ENCODE data around the gene MFNG.
A peak's percentile ranks its signal among the peaks of the same experiment; 100 is the strongest.
"Not testable (repeated sequence)": the region's sequence is repeated elsewhere in the genome, so short reads cannot be mapped to it uniquely, and the experiment has no call there.

Gene MFNG

DNA sequence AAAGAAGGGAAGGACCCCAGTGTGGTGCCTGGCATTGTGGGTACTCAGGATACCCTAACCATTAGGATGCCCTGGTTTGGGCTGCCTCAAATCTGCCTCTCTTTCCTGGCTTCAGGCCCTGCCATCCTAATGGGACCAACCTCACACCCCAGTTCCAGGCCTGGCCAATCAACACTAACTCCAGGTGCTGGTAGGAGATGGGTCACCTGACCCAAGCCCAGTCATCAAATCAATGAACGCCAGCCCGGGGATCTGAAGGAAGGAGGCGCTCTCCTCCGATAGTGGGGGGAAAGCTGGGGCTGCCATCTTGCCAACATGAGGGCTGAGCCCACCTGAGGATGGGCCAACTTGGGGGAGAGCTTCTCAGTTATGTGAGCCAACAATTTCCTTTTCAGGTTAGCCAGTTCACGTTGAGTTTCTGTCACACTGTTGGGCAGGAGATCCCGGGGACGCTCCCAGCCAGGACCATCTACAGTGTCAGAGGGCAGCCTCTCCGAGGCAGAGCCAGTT lies 12.7 kb downstream of the MFNG start:
- DNase-seq (ENCODE audit: low read depth in 2 of 2), result no peak

DNA sequence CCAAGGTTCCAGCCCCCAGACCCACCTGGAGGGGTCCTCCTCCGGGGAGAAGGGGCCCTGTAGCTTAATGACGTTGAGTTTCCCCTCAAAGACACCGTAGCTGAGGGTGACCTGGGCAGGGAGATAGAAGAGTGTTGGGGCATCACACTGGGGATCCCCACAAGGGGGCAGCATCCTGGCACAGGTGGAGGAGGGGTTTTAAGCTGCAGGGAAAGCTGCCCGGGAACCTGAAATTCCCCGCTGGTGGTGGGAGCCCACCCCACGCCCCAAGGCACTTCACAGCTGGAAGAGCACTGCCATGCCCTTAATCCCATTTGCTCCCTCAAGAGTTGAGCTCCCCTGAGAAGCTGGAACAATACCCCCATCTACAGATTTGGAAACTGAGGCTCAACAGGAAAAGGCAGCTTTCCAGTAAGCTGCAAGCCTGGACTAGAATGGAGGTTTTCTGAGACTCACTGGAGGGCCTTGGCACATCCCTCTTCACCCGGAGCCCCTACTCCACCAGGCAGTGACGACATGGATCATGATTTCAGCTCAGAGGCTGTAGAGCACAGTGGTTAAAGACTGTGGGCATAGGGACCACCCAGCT lies 13.7 kb downstream of the MFNG start:
- DNase-seq (ENCODE audit: low read depth in 2 of 2), result peak in 1 of 2 donors; percentile 34

DNA sequence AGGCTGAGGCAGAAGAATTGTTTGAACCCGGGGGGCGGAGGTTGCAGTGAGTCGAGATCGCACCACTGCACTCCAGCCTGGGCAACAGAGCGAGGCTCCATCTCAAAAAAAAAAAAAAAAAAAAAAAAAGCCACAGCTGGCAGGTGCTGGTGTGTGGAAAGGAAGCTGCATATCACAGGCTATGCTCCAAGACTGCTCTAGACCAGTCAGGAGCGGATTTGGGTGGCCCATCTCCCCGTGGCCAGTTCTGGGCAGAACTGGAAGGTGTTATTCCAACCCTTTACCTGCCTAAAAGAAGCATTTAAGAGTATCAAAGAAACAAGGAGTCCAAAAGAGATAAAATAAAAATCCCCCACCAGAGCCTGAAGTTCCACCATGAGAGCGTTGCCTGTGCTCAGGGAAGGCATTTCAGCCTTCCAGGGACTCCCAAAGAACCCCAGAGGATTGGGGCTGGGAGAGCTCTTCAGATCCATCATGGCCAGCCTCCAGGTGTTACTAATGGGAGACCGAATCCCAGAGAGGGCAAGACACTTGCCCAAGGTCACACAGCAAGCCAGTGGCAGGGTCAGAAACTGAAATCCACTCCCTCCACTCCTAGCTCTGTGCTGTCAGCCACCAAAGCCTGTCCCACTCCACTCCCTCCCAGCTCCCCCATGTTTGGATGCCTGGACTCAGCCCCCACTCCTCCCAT lies 14.3 kb downstream of the MFNG start:
- no peak for DNase-seq (ENCODE audit: low read depth in 2 of 2)

DNA sequence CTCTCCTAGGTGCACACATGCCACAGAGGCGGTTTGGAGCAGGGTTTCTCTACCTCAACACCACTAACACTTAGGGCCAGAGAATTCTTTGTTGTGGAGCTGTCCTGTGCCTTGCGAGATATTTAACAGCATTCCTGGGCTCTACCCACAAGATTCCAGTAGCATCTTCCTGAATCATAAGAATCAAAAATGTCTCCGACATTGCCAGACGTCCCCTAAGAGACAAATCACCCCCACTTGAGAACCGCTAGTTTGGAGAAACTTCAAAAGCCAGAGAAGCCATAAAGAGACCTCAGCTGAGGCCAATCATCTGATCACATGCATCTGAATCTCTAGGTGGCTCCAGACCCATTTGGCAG lies 16.1 kb downstream of the MFNG start:
- DNase-seq (ENCODE audit: low read depth in 2 of 2), result no peak

DNA sequence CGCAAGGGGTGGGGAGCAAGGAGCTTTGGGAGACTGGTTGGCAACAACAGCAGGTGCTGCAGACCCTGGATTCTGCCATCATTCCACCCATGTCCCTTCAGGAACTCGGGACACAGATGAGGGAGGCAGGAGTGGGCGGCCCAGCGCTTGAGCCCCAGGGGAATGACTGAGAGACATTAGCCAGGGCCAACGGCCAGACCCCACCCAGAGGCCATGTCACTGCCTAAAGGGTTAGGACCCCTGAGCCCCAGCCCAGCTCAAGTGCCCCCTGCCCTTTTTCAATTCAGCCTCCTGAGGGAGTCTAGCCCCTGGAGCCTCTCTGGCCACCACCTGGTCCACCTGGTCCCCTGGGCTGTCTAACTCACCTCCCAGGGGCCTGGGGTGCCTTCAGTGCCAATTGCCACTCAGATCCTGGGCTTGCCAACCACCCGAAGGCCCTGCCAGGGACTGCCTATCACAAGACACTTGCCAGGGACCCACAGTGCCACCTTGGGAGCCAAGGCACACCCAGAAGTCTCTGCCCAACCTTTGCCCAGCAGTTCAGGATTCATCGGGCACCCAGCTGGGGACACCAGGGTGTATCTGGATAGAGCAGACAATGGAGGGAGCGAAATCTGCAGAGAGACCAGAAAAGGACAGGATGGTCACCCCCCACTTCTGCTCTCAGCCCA lies 16.6 kb downstream of the MFNG start:
- no peak for DNase-seq (ENCODE audit: low read depth in 2 of 2)

DNA sequence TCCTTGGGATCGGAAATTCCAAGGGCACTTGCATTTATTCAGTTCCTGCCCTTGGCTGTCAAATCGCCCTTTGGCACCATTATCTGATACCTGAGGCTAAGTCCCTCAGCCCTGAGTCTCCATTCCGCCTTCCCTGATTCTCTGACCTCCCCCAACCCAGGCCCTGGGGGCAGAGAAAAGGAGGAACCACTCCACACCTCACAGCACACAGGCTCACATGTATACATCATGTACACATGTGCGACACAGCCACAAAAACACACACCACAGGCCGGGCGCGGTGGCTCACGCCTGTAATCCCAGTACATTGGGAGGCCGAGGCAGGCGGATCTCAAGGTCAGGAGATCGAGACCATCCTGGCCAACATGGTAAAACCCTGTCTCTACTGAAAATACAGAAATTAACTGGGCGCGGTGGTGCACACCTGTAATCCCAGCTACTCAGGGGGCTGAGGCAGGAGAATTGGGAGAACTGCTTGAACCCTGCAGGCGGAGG lies 17.9 kb downstream of the MFNG start:
- not testable (repeated sequence) for DNase-seq (ENCODE audit: low read depth in 2 of 2)

DNA sequence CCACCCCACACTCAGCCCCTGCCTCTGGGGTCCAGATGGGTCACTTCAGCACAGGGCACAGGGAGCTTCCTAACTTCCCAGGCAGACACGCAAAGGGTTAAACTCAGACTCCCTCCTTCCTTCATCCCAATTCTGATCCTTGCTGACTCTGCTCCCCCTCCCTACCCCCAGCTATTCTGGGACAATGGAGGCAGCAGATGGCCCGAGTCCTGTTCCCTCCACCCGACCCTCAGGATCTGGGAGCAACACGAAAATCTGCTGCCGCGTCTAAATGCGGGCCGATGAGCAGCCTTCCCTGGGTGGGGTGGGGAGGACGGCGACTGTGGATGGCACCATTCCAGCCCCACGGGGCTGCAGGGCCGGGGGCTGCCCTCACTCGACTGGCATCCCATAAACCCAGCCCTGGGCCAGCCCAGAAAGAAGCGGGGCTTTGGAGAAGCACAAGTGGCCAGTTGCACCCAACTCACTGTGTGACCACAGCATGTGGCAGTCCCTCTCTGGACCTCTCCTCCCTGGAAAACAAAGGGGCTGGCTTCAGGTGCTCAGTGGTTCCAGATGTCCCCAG lies 18.7 kb downstream of the MFNG start:
- no peak for DNase-seq (ENCODE audit: low read depth in 2 of 2)

DNA sequence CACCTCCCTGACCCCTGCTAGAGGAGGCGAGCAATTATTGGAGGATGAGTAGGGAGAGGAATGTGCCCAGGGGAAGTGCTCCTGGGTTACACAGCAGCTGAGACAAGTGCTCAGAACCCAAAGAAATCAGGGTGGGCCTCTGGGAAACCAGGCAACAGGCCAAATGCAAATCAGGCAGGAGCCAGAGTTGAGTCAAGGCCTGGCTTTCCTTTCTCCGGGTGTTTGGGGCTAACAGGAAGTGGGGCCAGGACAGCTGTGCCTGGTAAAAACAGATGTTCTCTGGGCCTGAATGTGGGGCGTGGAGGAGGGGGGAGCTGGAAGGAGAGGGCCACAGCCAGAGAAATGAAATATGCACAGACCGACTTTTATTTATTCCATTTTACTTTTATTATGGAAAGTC lies 22.0 kb downstream of the MFNG start:
- DNase-seq (ENCODE audit: low read depth in 2 of 2), result no peak

DNA sequence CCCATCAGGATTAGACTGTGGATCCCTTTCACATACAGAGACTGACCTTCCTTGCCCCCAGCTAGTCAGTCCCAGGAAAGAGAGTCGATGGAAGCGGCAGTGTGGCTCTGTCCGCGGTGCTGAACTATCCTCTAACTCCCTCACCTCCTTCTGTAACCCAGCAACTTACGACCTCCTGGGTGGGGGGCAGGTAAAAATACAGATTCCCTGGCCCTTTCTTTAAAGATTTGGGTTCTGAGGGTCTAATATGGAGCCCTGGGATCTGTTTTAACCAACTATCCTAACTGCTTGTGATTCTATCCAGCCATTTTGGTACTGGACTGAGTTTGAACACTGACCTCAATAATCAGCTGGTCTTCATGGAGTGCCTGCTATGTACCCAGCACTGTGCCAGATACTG lies 23.2 kb downstream of the MFNG start:
- no peak for DNase-seq (ENCODE audit: low read depth in 2 of 2)

DNA sequence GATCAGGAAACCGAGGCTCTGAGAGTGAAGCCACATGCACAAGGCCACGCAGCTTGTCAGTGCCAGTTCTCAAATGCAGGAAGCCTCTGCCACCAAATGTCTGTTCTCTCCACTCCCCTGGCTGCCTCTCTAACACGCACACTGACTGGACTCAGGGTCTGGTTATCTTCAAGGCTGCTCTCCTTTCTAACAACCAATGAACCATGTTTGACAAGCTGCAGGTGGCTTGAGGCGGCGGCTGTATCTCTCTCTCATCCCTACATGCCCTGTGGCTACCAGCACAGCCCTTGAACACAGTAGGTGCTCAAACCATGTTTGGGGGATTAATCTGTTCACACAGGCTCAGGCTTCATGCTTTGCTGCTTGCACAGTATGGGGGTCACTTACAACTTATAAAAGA lies 23.7 kb downstream of the MFNG start:
- no peak for DNase-seq (ENCODE audit: low read depth in 2 of 2)

DNA sequence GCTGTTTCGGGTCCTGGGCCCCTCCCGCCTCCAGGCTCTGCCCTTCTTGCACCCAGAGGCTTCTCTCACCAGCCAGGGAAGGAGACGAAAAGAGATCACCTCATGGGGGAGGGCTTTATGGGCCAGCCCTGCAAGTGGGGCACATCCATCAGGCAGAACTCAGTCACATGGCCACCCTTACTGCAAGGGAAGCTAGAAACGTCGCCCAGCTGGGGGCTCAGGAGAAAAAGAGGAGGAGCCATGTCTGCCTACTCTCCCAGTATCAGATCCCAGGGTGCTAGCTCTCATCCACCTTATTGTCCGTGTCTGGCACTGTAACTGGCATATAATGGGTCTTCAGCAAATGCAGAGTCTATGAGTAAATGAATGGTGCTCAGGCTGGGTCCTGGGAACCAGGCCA lies 24.2 kb downstream of the MFNG start:
- DNase-seq (ENCODE audit: low read depth in 2 of 2), result no peak

DNA sequence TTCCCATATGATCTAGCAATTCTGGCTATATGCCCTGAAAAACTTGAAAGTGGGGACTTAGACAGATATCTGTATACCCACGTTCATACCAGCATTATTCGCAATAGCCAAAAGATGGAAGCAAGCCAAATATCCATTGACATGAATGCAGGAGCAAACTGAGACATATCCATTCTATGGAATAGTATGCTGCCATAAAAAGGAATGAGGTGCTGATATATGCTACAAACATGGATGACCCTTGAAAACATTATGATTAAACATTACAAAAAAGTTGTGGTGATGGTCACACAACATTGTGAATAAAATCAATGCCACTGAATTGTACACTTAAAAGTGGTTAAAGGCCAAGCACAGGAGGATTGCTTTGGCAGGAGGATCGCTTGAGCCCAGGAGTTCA lies 25.5 kb downstream of the MFNG start:
- no peak for DNase-seq (ENCODE audit: low read depth in 2 of 2)

DNA sequence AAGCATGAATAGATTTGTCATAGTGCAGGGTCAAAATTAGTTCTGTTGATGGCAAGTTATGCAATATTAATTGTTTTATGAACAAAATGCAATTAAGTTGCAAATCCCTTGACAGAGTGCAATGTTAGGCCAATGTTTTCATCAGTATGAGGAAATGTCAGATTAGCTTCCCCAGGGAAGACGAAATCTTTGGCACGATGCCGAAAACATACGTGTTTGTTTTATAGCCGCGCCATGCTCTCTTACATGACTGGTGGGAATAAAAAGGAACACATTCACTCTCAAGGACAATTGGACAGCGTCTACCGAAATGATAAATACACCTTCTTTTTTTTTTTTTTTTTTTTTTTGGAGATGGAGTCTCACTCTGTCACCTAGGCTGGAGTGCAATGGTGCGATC lies 27.0 kb downstream of the MFNG start:
- DNase-seq (ENCODE audit: low read depth in 2 of 2), result no peak

DNA sequence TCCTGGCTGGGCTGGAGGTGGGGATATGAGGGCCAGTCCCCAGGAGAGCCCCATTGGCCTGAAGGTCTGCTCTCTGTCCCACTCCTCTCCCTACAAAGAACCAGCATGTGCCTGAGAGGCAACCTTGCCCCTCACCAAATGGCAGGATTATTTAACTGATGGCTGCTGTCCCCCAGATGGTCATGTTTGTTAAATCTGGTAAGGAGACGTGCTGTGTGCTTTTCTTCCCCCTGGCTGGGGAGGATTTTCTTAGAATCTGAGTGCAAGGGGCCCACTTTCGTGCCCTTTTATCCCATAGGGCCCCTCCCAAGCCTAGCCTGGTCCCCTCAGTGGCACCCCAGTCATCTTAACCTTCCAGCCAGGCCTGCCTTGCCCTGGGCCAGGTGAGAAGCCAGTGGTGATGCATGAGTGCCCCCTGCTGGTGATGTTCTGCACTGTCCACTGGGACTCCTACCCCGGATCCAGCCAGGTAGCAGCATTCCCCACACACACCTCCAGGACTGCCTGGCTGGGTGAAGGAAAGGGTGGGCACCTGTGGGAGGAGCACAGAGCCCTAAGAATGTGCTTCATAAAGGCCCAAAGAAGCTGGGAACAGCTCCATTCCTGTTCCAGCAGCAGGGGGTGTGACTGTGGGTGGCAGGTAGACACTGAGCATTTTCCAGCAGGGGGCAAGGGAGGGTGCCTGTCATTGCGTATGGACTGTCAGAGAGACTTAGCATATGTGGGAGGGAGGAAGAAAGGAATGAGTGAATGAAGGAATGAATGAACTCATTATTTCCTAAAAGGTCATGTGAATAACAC lies 28.9 kb downstream of the MFNG start:
- DNase-seq (ENCODE audit: low read depth in 2 of 2), result peak; percentile 73 to 80

DNA sequence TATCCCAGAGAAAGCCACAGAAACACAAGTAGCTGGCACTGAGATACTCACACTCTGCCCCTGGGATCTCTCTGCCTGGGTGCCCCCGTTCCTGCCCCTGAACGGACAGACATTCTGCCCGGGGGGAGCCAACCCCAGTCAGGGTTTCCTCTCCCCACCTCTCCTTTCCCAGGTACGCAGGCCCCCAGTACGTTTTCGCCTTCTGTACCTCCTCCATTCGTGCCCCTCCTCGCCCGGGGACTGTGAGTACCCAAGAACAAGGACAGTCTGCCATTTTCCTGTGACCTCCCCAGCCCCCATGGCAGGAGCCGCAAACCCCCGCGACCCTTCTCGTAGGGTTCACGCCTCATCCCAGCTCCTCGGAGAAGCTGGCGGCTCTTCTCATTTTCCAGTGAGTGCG lies 29.8 kb downstream of the MFNG start:
- DNase-seq (ENCODE audit: low read depth in 2 of 2), result no peak

DNA sequence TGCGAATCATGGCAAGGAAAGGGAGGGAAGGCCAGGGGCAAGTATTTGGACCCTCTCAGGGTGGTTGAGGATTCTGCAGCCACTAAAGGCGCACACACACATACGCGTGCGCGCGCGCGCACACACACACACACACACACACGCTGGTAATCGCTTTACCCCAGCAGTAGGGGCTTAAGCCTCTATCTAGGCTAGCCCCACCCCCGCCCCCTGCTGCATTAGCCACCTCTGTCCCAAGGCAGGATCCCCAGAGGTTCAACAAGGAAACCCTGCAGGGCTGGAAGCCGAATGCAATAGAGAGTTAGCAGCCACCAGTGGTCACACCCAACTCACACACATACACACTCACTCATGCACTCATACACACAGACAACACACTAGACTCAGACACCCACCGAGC lies 30.3 kb downstream of the MFNG start:
- no peak for DNase-seq (ENCODE audit: low read depth in 2 of 2)

DNA sequence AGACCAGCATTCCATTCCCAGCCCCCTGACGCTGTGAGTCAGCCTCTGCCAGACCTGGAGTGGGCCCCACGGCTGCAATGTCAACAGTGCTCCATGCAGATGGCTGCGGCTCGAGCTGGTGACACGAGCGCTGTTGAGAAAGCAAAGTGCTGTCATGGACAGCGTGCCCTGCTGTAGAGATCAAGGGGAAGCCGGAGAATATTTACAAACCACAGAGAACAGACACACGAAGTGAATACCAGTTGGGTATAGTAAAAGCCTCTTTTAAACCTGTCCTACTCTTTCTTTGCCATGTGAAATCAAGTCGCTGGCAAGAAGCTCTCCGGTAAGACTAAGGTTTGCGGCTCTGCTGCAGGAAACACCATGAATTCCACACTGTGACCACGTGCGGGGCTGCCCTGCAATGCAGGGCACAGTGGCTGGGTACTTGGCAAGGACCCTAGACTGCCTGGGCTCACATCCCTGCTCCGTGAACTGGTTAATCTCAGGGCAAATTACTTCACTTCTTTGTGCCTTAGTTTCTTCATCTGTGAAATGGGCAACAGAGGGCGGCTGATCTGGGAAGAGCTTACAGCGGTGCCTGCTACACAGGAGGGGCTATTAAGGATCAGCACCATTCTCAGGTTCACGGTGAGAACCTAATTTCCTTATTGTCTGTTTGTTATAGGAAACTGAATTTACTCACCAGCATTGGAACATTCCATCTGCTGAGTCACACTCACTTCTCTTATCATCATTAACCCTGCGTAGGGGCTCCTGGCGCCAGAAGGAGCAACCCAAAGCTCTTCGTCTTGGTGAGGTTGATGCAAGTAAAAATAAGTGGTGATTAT lies 31.1 kb downstream of the MFNG start:
- no peak for DNase-seq (ENCODE audit: low read depth in 2 of 2)

DNA sequence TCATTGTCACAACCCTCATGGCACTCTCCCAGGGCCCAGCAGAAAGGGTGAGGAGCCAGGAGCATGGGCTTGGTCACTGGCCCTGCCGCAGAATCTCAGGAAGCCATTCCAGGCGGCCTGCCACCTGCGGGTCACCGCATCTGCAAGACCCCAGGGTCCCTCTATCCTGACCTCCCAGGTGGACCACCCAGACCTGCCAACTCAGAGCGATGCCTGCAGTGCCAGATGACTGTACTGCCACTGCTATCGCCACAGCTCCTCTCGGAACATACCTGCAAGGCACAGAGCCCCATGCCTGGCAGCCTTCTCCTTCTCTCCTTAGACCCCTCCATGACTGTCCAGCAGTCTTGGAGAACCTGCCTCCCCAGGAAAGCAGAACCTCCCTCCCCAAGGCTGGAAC lies 32.5 kb downstream of the MFNG start:
- no peak for DNase-seq (ENCODE audit: low read depth in 2 of 2)

DNA sequence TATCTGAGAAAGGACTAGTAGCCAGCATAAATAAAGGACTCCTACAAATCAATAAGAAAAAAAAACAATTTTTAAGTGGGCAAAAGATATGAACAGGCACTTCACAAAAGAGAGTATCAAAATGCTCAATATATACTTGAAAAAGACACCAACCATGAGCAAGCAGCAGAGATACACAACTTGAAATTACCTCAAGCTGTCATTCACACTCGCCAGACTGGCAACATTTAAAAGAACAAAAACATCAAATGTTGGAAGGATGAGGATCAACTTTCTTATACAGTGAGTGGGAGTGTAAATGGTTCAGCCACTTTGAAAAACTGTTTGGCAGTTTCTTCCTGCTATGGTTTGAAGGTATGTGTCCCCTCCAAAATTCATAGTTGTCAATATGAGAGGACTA lies 35.0 kb downstream of the MFNG start:
- DNase-seq (ENCODE audit: low read depth in 2 of 2), result no peak

DNA sequence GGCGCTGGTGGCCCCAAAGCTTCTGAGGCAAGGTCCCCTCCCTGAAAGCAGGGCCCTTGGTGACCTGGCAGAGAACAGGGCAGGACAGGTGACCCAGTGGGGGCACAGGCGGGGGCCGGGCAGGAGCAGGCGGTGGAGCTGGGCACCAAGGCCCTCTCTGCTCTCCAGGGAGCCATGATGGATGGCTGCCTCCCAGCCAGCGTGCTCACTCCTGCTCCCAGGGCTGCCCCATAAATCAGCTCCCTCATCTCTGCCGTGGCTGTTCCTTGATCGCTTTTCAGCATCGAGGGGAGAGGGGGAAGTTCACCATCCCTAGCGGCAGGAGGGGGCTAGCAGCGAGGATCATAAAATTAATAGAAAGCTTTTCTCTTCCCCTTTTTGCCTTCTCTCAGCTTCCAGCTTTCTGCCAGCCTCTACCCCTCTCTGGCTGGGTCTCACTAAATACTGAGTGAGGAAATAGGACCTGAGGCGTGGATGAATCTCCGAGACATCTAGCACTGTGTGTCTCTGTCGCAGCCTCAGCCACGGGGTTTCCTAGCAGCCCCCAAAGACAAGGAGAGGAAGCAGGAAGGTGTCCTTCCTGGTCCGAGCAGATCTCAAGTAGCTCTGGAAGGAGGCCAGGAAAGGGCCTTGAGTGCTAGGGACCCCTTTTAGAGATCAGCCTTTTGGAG lies 36.7 kb downstream of the MFNG start:
- no peak for DNase-seq (ENCODE audit: low read depth in 2 of 2)

Measured in stimulated activated CD8-positive, alpha-beta memory T cell treated with anti-CD3 and anti-CD28 coated beads, Interleukin-2, amount 100 ng/mL, for 48 hours (primary cell).